GM12891 (cell line): ENCODE data around the gene GRM4. TPM values are rescaled to one million over a fixed set of nuclear protein-coding genes. Genes with fewer than 3 reads are reported as not detected.
"Not testable (repeated sequence)": the region's sequence is repeated elsewhere in the genome, so short reads cannot be mapped to it uniquely, and the experiment has no call there.

ENCODE experiments used
- DNase-seq: peaks from one replicate; pipeline ENCODE4 v3.0.0; 2011; ENCODE audit warnings: low spot score; ENCODE audit not compliant: insufficient read length
- FAIRE-seq: peaks from 2 replicates; lab custom pipeline; 2011; peaks lifted over from hg19 to GRCh38; lab: Jason Lieb, UNC
- PAX5 ChIP-seq: IDR thresholded peaks from 2 replicates; pipeline ENCODE4 v1.6.1; 2011; ENCODE audit warnings: low read length, moderate library complexity, mild to moderate bottlenecking; ENCODE audit not compliant: insufficient read depth, severe bottlenecking
- POLR2A ChIP-seq: IDR thresholded peaks from 2 replicates; pipeline ENCODE4 v1.6.1; 2011; ENCODE audit warnings: low read depth, low read length, control low read depth
- POLR2AphosphoS5 ChIP-seq: IDR thresholded peaks from 2 replicates; pipeline ENCODE4 v1.6.1; 2011; ENCODE audit warnings: low read depth, low read length, control low read depth
- POU2F2 ChIP-seq: IDR thresholded peaks from 2 replicates; pipeline ENCODE4 v1.6.1; 2011; ENCODE audit warnings: low read depth, mild to moderate bottlenecking, control low read depth, low read length, moderate library complexity
- SPI1 ChIP-seq: IDR thresholded peaks from 2 replicates; pipeline ENCODE4 v1.6.1; 2011; ENCODE audit warnings: low read depth, low read length, control low read depth
- TAF1 ChIP-seq: IDR thresholded peaks from 2 replicates; pipeline ENCODE4 v1.6.1; 2011; ENCODE audit warnings: low read depth, low read length, control low read depth
- polyA plus RNA-seq: library from polyadenylated mRNA; unstranded; fragments of >200 nt; gene quantifications from one replicate; pipeline ENCODE4 v1.2.1, GENCODE V29; 2012; ENCODE audit warnings: low read depth, missing spikeins, inconsistent platforms; ENCODE audit not compliant: missing spikeins

The GRM4 gene
- 0.09 TPM for polyA plus RNA-seq

DNA sequence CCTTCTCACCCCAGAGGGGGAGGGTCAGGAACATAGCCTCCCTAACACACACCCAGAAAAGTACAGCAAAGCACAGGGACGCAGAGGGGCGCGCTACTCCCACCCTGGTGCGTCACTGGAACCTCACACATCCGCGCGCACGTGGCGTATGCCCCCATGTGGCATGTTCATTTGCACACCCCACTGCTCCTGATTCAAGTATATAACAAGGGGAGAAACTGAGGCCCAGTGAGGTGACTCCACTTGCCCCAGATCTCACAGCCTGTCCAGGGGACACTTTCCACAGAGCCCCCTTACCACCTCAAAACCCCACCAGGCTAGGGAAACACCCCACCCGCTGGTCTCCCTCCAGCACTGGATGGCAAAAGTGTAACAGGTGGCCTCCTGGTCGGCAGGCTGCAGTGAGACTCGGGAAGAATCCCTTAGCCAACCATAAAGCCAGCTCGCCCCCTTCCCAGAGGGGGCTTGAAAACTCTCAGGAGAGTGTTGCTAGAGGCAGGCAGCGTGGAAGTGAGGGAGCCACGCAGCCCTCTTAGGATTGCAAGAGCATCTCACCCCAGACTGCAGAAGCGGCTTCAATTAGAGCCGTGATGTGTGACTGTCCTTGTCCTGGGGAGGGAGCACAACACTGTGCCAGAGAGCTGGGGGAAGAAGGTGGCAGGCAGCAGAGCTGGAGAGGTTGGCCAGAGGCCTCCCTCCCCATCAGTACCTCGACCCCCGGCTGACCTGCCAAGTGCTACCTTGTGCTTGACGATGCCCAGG, at the start of gene GRM4:
Gene GRM4 (minus strand): TSS at position 67 of the 762 bp plus-strand sequence. CDS start 12,591 bp downstream, outside the sequence.
- no peak for FAIRE-seq
- DNase-seq: no peak

DNA sequence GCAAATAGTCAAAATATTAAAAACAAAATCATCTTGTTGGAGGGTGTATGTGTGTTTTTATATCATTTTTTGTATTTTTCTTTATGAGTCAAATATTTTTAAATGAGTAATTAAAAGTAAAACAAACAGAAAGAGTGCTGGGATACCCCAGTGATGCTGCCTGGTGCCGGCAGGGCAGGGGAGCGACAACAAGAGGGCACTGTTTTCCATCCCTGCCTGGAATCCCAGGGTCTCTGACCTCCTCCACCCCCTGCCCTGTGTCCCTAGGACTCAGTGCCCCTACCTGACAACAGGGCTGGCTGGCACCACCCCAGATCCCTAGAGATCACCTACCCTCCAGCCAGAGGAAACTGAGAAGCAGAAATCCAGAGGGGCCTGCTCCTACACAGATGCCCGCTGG, 48.9 kb upstream of the GRM4 start:
- TF ChIP-seq POLR2A (no peak), TAF1 (no peak), SPI1 (no peak), POU2F2 (no peak), POLR2AphosphoS5 (no peak), PAX5 (no peak)
- DNase-seq (no peak), FAIRE-seq (no peak)

More for the DNA sequence above, at the start of gene GRM4:
- no peak for TF ChIP-seq PAX5
- TF ChIP-seq POLR2A: no peak
- no peak for TF ChIP-seq POU2F2
- no peak for TF ChIP-seq SPI1
- no peak for TF ChIP-seq POLR2AphosphoS5
- no peak for TF ChIP-seq TAF1

DNA sequence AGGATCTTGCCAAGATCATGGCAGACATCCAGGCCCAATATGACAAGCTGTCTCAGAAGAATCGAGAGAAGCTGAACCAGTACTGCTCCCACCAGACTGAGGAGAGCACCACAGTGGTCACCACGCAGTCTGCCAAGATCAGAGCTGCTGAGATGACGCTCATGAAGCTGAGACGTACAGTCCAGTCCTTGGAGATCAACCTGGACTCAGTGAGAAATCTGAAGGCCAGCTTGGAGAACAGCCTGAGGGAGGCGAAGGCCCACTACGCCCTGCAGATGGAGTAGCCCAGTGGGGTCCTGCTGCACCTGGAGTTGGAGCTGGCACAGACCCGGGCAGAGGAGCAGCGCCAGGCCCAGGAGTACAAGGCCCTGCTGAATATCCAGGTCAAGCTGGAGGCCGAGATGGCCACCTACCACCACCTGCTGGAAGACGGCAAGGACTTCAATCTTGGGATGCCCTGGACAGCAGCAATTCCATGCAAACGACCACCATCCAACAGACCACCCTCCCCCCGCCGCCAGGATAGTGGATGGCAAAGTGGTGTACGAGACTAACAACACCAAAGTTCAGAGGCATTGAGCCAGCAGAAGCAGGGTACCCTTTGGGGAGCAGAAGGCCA, 44.7 kb upstream of the GRM4 start:
- TF ChIP-seq POLR2A (no peak), POU2F2 (no peak), PAX5 (no peak), POLR2AphosphoS5 (no peak), TAF1 (no peak), SPI1 (no peak)
- FAIRE-seq (no peak), DNase-seq (no peak)

DNA sequence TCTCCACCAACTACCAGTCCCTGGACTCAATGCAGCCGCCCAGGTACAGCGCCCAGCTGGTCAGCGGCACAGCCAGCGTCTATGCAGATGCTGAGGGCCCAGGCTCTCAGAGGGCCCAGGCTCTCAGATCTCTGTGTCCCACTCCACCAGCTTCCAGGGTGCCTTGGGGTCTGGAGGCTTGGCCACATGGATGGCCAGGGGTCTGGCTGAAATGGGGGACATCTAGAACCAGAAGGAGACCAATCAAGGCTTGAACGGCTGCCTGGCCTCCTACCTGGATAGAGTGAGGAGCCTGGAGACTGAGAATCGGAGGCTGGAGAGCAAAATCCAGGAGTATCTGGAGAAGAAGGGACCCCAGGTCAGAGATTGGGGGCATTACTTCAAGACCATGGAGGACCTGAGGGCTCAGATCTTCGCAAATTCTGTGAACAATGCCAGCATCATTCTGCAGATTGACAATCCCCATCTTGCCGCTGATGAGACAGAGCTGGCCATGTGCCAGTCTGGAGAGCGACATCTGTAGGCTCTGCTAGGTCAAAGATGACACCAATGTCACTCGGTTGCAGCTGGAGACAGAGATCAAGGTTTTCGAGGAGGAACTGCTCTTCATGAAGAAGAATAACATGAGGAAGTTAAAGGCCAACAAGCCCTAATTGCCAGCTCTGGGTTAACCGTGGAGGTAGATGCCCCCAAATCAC, 44.1 kb upstream of the GRM4 start:
- DNase-seq: no peak
- no peak for TF ChIP-seq SPI1
- no peak for TF ChIP-seq PAX5
- TF ChIP-seq POU2F2: no peak
- TF ChIP-seq POLR2AphosphoS5: no peak
- no peak for TF ChIP-seq TAF1
- TF ChIP-seq POLR2A: no peak
- FAIRE-seq: peak; percentile 26

DNA sequence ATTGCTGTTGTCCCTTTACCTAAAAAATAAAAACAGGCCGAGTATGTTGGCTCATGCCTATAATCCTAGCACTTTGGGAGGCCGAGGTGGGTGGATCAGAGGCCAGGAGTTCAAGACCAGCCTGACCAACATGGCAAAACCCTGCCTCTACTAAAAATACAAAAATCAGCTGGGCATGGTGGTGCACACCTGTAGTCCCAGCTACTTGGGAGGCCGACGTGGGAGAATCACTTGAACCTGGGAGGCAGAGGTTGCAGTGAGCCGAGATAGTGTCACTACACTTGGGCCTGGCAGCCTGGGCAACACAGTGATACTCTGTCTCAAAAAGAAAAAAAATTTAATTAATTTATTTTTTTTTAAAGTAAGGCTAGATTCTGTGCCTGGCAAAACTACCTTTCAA, 38.8 kb upstream of the GRM4 start:
- not testable (repeated sequence) for FAIRE-seq

DNA sequence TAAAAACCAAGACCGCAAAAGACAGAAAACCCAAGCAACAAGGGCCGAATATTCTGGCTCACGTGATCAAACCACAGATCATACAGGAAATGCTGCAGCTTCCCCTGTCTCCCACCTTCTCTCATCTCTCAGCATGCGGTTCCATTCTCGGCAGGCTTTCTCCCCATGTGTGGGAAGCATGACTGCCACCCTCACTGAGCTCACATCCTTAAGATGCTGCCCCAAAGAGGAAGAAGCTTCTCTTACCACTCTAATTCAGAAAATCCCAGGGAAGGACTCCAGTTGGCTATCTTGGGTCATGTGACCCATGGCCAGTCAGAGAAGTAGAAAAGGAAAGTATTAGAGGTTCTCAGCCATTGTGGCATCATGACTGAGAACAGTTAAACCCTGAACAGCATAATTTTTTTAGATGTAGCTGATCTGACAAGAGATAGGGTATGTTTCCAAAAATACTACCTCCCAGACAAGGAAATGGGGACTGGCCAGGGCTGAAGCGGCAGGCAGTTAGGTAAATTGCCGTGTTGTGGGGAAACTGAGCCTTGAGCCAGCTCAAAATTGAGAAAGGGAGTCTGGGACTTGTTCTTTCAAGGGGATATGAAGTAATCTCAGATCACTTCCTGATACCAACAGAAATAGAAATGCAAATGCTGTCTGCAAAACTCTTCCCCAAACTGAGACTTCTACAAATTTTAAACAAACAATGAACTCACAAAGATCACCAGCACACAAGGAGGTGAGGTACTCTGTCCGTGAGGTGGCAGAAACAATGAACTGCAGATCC, 37.1 kb upstream of the GRM4 start:
- TF ChIP-seq PAX5 (no peak), TAF1 (no peak), POLR2A (no peak), POU2F2 (no peak), SPI1 (0 out of 2 replicates have a peak, but pooled peaks have one; percentile 28)
- peak; percentile 83 for FAIRE-seq
- DNase-seq: peak; percentile 61

More for the DNA sequence above, 38.8 kb upstream of the GRM4 start:
- not testable (repeated sequence) for DNase-seq

DNA sequence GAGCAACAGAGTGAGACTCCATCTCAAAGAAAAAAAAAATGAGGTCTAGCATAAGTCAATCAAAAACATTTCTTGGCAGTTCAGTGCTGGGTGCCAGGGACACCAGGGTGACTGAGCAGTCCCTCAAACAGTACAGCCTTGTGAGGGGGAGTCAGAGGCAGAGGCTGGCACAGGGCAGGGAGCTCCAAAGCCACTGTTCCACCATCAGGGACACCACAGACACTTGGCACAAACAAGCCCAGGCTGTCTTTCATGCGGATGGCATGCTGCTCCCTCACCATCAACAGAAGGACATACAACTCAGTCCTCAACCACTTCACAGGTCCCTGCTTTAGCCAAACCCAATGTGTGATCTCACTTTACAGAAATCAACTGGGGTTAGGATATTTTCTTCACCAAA, 36.0 kb upstream of the GRM4 start:
- FAIRE-seq: no peak
- TF ChIP-seq PAX5 (no peak), POLR2AphosphoS5 (no peak), POLR2A (no peak), TAF1 (no peak), POU2F2 (no peak), SPI1 (no peak)

DNA sequence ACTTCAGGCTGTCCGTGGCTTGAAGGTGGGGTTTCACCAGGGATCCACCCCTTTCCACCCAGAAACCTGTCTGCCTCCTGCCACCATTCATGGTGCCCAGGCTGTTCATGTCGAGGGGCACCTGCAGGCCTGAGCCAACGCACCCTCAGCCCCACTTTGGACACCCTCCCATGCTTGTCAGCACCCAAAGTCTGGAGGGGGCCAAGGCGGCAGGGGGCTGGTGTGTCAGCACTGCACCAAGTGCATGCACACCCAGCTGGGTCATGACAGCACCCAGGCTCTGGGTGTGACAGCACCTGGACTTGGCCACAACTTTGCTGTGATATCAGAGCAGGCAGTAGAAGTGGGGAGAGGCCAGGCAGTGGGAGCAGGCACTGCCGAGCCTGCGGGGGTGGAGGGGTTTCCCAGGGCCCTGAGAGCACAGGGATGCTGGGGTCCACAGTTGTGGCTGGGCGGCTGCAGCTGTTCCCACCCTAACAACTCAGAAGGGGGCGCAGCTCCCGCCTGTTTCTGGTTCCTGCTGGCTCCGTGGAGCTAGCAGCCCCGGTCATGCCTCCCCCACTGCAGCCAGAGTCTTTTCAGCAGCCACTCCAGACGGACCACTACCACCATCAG, 33.3 kb upstream of the GRM4 start:
- no peak for FAIRE-seq
- TF ChIP-seq SPI1 (no peak), POLR2A (no peak), POU2F2 (no peak), PAX5 (no peak), TAF1 (no peak), POLR2AphosphoS5 (no peak)
- DNase-seq: no peak

More for the DNA sequence above, 36.0 kb upstream of the GRM4 start:
- DNase-seq: no peak

DNA sequence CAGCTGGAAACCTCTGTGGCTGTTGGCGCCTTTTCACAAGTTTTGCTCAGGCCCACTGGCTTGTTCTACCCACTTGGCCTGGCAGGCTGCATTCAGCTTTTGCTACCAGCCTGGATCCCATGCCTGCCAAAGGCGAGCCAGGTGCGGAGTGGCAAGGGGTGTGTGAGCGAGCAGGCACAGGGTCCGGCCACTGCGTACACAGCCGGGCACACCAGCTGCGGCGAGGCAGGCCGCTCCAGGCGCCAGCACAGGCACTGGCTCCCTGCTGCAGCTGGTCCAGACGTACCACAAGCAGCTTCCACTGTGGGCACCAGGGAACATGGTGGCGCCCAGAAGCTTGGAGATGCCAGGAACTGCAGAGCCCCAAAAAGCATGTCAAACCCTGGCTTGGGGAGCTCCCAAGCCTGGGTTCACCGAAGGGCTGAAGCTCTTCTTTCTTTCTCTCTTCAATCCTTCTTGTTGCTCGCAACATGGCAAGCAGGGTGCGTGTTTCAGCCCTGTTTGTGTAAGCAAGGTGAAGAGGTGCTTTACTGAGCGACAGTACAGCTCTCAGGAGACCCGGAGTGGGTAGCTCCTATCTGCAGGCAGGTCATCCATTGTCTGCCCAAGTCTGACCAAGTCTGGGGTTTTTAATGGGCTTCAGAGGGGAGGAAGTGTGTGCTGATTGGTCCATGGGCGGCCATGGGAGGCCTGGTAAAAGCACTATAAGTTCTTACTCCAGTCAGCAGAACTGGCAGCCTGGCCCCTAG, 32.6 kb upstream of the GRM4 start:
- DNase-seq (no peak), FAIRE-seq (no peak)
- TF ChIP-seq TAF1 (no peak), POU2F2 (no peak), SPI1 (no peak), PAX5 (no peak), POLR2AphosphoS5 (no peak), POLR2A (no peak)
